DOHH2 (cell line): ENCODE measurements around the gene TRMU.

Source experiments
- H3F3A ChIP-seq: fragments of 200-600 bp; sonication (generic), shearing (Covaris generic); 2 replicates; pipeline ENCODE4 v1.6.0; 2016; ENCODE audit warnings: antibody characterized with exemption, mild to moderate bottlenecking; ENCODE audit not compliant: control insufficient read depth, insufficient read depth
- H3K27ac ChIP-seq: fragments of 200-600 bp; sonication (generic); 2 replicates; pipeline ENCODE4 v1.5.1; 2014; ENCODE audit warnings: low read depth, mild to moderate bottlenecking, low read length, moderate library complexity
- H3K27me3 ChIP-seq: fragments of 200-600 bp; sonication (generic); 2 replicates; pipeline ENCODE4 v1.6.1; 2014; ENCODE audit warnings: mild to moderate bottlenecking, low read length, mixed read lengths; ENCODE audit not compliant: control insufficient read depth
- H3K36me3 ChIP-seq: fragments of 200-600 bp; sonication (generic); 2 replicates; pipeline ENCODE4 v1.6.1; 2014; ENCODE audit warnings: mild to moderate bottlenecking, low read length, moderate library complexity, mixed read lengths; ENCODE audit not compliant: control insufficient read depth
- H3K4me1 ChIP-seq: fragments of 200-600 bp; sonication (generic); 2 replicates; pipeline ENCODE4 v1.6.1; 2014; ENCODE audit warnings: mild to moderate bottlenecking, low read length, mixed read lengths; ENCODE audit not compliant: control insufficient read depth
- H3K4me2 ChIP-seq: fragments of 200-600 bp; sonication (generic); 2 replicates; pipeline ENCODE4 v1.6.0; 2014; ENCODE audit warnings: mild to moderate bottlenecking, low read length, moderate library complexity
- H3K4me3 ChIP-seq: fragments of 200-600 bp; sonication (generic); 2 replicates; pipeline ENCODE4 v1.5.1; 2014; ENCODE audit warnings: mild to moderate bottlenecking, low read length, mixed read lengths
- H3K79me2 ChIP-seq: fragments of 200-600 bp; sonication (generic); 2 replicates; pipeline ENCODE4 v1.6.1; 2014; ENCODE audit warnings: mild to moderate bottlenecking, low read length, mixed read lengths; ENCODE audit not compliant: control insufficient read depth
- H3K9me2 ChIP-seq: fragments of 200-600 bp; sonication (generic); replicated peaks from 2 replicates; pipeline ENCODE4 v1.6.1; 2014; ENCODE audit warnings: mild to moderate bottlenecking, low read length, mixed read lengths; ENCODE audit not compliant: control insufficient read depth
- H3K9me3 ChIP-seq: fragments of 200-600 bp; sonication (generic); 2 replicates; pipeline ENCODE4 v1.6.1; 2014; ENCODE audit warnings: antibody characterized with exemption, low read length, mixed read lengths; ENCODE audit not compliant: control insufficient read depth, insufficient read depth
- H4K20me1 ChIP-seq: fragments of 200-600 bp; sonication (generic); 2 replicates; pipeline ENCODE4 v1.6.0; 2014; ENCODE audit warnings: low read depth, mild to moderate bottlenecking, antibody characterized with exemption, low read length, moderate library complexity; ENCODE audit not compliant: control insufficient read depth, insufficient read depth
- CTCF ChIP-seq: fragments of 200-600 bp; sonication (generic); IDR thresholded peaks from one replicate; pipeline ENCODE4 v1.5.1; 2014; ENCODE audit warnings: antibody characterized with exemption, mild to moderate bottlenecking, low read depth, low read length; ENCODE audit not compliant: poor library complexity, severe bottlenecking
- EZH2phosphoT487 ChIP-seq: fragments of 200-600 bp; sonication (generic); IDR thresholded peaks from 2 replicates; pipeline ENCODE4 v1.6.1; 2017; ENCODE audit warnings: borderline replicate concordance, mild to moderate bottlenecking, antibody characterized with exemption, low read length, moderate library complexity, mixed read lengths

The TRMU gene

GRCh38 chr22:46295277-46295971, 40.1 kb upstream of the TRMU start:
- peak overlapping the region; percentile 75 for H3K27ac ChIP-seq

DNA sequence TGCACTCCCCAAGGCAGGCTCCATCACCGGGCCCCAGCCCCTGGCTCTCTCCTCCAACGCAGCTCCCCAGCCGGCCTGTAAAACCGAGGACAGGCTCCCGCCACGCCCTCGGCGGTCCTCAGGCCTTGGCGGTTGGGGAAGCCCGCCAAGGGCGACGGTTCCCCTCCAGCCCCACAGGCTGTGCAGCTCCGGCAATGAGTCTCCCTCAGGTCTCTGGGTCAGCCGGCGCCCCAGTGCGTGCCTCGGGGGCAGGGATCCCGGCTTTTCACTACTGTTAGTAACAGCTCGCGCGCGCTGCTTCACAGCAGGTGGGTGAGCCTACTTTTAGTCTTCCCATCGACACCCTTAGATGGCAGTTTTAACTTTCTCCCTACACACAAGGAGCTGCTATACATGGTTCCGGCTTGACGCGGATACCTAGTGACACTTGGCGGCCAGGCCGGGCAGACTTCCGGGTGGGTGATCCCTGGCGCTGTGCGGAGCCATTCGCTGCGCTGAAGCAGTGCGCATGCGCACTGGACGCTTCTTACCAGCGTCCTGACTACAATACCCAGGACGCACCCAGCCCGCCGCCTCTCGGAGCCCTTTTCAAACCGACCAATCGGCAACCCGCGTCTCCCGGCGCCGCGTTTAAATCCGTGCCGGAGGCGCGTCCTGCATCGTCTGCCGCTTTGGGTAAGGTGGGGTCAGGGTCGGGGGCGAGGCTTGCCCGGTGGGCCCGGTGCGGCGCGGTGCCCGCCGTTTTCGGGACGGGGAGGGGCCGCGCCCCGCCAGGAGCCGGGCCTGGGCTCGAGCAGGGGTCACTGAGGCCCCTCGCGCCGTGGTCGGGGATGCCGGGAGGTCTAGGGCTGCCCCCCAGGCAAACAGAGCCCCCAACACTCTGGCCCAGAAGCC, 39.0 kb upstream of the TRMU start, which contains the start of gene GTSE1:
TSS of gene GTSE1 (plus strand) at position 614 of the 894 bp plus-strand sequence. CDS start 531 bp downstream, outside the sequence.
- H3K9me2 ChIP-seq, result no peaks in the 10 kb centered on the region
- no peaks in the 10 kb centered on the region for H3K9me3 ChIP-seq
- peaks cover 55% of the 10 kb centered on the region for H3K4me1 ChIP-seq
- no peaks in the 10 kb centered on the region for H4K20me1 ChIP-seq
- H3K36me3 ChIP-seq, result peaks cover 41% of the 10 kb centered on the region
- H3K4me3 ChIP-seq, result peak within 1 kb of the TSS; percentile 96
- H3K27me3 ChIP-seq, result no peaks in the 10 kb centered on the region
- H3K4me2 ChIP-seq, result peak within 1 kb of the TSS; percentile 97
- H3K27ac ChIP-seq, result peak within 1 kb of the TSS; percentile 75
- peaks cover 6% of the 10 kb centered on the region for H3F3A ChIP-seq
- TF ChIP-seq CTCF (peak; percentile 29), EZH2phosphoT487 (no peak)
- peaks cover 56% of the 10 kb centered on the region for H3K79me2 ChIP-seq

More at GRCh38 chr22:46295277-46295971, 40.1 kb upstream of the TRMU start:
- peaks cover 6% of the 10 kb centered on the region for H3F3A ChIP-seq
- H3K36me3 ChIP-seq, result peaks cover 32% of the 10 kb centered on the region
- TF ChIP-seq EZH2phosphoT487 (no peak), CTCF (no peak)
- H3K27me3 ChIP-seq, result no peaks in the 10 kb centered on the region
- peaks cover 55% of the 10 kb centered on the region for H3K4me1 ChIP-seq
- H3K4me2 ChIP-seq, result peak overlapping the region; percentile 97
- no peaks in the 10 kb centered on the region for H3K9me3 ChIP-seq
- no peaks in the 10 kb centered on the region for H3K9me2 ChIP-seq
- H3K4me3 ChIP-seq, result peak overlapping the region; percentile 96
- no peaks in the 10 kb centered on the region for H4K20me1 ChIP-seq
- peaks cover 45% of the 10 kb centered on the region for H3K79me2 ChIP-seq

GRCh38 chr22:46297151-46297812, 38.2 kb upstream of the TRMU start:
- H3K36me3 ChIP-seq, result peaks cover 45% of the 10 kb centered on the region
- no peak for TF ChIP-seq CTCF
- no peak for TF ChIP-seq EZH2phosphoT487
- H3K9me2 ChIP-seq, result no peaks in the 10 kb centered on the region
- no peaks in the 10 kb centered on the region for H3K27me3 ChIP-seq
- peaks cover 6% of the 10 kb centered on the region for H3F3A ChIP-seq
- peaks cover 63% of the 10 kb centered on the region for H3K79me2 ChIP-seq
- peak overlapping the region; percentile 96 for H3K4me3 ChIP-seq
- no peaks in the 10 kb centered on the region for H3K9me3 ChIP-seq
- peak overlapping the region; percentile 75 for H3K27ac ChIP-seq
- peaks cover 54% of the 10 kb centered on the region for H3K4me1 ChIP-seq
- H3K4me2 ChIP-seq, result peak overlapping the region; percentile 97
- H4K20me1 ChIP-seq, result no peaks in the 10 kb centered on the region
